ENCODE data around the gene TCF19.
A peak's percentile ranks its signal among the peaks of the same experiment; 100 is the strongest.

The TCF19 gene, protein sequence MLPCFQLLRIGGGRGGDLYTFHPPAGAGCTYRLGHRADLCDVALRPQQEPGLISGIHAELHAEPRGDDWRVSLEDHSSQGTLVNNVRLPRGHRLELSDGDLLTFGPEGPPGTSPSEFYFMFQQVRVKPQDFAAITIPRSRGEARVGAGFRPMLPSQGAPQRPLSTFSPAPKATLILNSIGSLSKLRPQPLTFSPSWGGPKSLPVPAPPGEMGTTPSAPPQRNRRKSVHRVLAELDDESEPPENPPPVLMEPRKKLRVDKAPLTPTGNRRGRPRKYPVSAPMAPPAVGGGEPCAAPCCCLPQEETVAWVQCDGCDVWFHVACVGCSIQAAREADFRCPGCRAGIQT

DNA sequence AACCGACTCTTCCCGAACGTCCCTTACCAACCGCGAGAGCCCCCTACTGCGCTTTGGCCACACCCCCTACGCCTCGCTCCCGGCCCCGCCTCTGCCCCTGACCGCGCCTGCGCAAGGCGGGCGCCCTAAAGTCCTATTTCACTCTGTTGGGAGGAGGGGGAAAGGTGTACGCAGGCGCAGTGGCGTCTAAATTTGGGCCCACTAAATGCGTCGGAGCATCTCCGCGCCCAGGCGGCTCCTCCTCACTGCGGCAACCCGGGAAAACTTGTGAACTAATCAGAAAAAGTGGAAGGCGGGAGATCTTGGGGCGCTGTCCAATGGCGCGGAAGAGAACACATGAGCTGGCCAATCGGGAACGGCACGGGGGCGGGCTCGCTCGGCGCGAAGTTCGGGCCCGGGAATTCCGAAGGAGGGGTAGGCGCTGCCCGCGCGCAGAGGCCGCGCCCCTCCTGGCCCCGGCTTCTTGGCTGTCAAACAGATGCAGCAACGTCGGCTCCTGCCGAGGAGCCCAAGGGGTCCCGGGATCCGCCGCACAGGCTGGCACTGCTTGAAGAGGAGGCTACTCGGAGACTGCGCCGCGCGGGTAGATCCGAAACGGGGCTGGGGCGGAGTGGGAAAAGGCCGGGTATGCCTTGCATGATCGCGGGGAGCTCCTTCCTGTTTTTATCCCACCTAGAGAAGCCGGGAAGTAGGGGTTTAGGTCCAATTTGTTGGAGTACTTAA lies at the start of gene TCF19:
Gene TCF19, plus strand, starts transcription at position 450 of the 723 bp plus-strand sequence. CDS start 881 bp downstream, outside the sequence.
- peak; percentile 99 for DNase-seq

DNA sequence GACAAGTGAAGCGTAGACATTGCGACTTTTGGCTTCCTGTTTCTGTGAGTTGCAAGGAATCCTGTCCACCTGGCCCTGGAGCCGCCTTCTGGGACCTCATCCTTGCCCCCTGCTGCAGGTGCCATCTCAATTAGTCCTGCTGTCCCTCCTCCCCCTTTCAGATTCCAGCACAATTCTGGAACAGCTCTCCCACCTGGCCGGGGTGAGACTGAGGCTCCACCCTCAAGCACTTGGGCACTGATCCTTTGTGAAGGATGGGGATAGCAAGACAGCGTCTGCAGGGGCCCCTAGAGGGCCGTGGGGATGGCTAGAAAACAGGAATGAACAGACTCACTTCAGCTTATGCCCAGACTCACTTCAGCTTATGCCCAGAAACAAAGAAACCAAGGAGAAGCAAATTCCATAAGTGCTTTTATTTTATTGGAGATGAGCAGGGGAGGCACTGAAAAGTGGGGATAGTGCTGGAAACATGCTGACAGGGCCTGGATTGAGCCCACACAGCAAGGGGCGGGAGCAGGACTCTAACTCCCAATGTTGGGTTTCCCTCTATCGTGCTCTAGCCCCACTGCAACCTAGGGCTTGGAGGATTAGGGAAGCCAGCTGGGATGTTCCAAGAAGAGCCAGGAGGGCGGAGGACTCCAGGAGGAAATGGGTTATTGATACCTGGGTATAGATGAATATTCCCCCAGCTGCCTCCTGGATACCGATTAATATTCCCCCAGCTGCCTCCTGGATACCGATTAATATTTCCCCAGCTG lies 47.4 kb upstream of the TCF19 start:
- no peak for DNase-seq

DNA sequence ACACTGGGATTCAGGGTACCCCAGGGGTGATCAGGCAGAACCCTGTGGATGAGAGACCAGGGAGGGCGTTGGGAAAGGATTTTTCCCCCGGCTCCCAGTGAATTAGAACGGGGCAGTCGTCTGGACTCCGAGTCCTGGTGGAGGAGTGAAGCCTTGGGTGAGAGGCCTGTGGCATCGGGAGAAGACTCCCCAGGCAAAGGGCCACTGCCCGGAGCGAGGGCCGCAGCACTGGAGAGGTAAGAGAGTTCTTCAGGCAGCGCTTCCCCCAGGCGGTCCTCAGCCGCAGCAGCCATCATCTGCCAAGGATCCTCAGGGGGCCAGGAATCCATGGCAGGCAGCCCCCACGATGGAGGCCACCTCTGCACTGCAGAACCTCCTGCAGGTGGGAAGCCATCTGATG lies 46.7 kb upstream of the TCF19 start:
- no peak for DNase-seq

DNA sequence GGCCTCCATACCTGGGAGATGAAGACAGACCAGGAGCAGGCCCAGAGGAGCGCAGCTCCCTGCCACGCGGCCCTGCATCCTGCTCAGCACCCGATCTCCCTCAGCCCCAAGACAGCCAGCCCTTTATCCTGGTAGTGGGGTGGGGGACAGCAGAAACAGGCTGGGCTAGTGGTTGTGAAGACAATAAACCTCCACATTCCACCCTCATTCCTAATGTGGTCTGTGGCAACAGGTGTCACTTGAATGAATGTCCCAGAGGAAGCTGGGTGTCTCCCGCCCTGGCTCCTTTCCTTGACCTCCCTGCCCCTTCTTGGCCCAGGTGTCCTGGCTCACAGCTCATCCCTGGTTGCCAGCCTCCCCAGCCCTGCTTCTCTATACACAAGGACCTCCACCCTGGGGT lies 45.9 kb upstream of the TCF19 start, which contains the start of gene C6orf15:
Gene C6orf15, minus strand, starts transcription at position 98 of the 400 bp plus-strand sequence. Its CDS starts 20 bp downstream, at position 78.
- no peak for DNase-seq

DNA sequence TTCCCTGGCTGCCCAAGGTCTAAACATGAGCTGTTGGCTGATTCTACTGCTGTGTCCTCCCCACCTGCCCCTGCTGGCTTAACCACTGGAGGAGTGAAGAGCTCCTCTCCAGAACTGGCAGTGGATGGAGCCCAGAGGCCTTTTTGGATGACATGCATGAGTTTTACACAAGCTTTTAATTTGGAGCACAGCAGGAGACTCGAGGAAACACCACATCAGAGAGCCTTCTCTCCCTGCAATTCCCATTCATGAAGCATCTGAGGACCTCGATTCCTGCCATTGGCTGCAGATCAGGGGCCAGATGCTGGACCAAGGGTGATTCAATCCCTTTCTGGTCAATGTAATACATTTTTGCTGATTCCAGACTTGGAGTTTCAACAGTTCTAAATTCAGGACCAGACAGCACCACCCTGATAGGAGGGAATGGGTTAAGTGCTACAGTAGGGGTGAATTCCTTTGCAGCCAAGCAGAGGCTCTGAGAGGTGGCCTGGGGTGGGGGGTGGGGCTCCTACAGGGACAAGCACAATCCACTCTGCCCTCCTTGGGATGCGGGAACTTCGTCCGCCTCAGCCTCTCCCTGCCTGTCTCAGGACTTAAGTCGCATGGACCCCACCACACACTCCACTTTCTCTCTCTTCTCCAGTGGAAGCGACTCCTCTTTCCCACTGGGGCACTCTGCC lies 44.4 kb upstream of the TCF19 start:
- no peak for DNase-seq

DNA sequence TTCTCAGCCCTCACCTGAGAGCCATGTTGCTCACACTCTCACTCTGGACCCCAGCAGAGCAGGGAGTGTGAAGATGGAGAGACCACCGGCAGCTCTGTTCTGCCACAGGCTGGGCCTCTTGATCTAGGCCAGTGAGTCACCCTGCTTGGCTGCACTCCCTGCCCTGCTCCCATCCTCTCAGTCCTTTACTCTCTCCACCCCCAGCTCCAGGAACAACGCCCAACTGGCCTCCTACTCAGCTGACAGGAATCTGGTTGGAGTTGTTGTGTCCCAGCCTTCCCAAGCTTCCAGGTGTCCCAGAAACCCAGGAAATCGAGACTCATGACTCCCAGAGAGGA lies 43.9 kb upstream of the TCF19 start, which contains the start of gene PSORS1C1:
Gene PSORS1C1, plus strand, starts transcription at position 260 of the 338 bp plus-strand sequence. CDS start 14,833 bp downstream, outside the sequence.
- DNase-seq = no peak

DNA sequence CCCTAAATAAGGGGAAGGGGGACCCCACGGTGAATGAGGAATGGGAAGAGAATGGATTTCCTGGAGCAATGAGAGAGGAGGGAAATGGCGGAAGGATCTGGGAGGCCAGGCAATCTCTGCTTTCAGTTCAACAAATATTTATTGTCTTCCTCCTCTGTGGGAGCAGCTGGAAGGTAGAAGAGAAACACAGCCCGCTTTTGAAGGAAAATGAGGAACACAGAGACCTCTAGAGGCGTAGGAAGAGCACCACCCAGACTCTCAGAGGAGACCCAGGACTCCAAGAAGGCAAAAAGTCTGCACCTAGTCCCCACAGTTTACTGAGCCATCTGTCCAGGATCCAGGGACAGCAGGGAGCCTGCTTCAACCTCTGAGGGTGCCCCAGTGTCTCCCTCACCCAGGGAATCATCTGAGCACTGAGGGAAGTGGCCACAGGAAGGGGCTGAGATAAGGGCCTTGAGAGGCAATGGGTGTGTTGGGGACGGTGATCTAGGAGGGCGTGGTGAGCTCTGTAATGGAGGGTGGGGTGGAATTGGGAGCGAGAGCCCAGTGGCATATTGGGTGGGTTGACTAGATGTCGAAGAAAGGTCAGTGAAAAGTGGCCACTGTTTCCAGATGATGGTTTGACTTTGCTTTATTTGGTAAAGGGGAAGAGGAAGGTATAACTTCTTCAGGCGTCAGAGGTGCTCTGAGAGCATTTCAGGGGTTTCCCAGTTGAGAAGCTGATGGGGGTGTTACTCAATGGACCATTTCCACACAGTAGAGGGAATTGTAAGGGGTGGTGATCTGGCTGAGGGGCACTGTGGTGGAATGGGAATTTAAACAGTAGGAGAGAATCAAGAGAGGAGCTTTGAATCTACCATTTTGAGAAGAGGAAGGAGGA lies 43.2 kb upstream of the TCF19 start:
- no peak for DNase-seq

DNA sequence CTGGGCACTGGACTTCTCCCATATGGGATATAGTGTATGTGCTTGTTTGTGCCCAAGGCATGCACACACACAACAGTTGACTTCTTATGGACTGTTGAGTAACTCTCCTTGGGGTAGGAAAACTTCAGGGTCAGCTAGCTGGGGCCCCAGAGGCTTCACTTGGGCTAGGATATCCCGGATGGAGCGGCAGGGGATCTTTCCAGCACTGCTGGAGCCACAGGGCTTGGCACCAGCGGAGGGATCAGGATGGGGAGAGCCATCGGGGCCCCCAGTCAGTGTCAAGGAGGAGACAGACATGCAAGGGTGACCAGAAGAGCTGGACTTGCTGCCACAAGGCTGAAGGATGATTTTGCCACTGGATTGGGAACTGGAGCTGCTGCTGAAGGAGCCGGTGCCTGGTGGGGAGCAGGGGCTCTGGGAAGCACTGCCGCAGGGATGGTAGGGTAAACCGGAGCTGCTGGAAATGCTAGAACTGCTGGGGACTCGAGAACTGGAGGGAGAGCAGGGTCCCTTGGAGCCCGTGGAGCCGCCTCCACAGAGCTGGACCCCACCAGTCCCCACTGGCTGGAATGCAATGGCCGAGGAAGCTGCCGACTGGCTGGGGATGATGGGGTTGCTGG lies 42.3 kb upstream of the TCF19 start:
- no peak for DNase-seq

DNA sequence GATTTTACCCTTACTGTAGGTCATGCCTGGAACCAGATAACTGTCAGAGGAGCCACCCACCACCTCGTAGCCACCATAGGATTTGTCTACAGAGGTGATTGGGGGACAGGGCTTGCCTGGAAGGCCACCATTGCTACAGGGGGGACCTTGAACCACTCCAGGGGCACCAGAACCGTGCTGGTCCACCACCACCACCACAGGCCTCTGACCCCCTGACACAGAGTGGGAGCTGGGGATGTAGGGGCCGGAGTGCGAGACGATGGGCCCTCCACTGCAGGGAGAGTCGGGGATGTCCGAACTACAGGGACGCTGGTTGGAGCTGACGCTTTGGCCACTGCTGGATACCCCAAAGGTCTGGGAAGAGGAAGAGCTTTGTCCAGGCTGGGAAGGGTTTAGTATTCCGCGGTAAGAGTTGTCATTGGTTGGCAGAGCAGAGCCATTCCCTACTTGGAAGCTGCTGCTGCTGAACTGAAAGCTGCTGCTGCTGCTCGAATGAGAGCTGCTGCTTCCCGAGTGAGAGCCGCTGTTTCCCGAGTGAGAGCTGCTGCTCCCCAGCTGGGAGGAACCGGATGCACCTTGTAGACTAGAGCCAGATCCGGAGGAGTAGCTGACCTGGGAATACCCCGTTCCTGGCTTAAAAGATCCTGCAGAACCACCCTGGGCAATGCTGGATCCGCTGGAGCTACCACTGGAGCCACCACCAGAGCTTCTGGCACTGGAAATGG lies 41.6 kb upstream of the TCF19 start:
- DNase-seq = no peak

DNA sequence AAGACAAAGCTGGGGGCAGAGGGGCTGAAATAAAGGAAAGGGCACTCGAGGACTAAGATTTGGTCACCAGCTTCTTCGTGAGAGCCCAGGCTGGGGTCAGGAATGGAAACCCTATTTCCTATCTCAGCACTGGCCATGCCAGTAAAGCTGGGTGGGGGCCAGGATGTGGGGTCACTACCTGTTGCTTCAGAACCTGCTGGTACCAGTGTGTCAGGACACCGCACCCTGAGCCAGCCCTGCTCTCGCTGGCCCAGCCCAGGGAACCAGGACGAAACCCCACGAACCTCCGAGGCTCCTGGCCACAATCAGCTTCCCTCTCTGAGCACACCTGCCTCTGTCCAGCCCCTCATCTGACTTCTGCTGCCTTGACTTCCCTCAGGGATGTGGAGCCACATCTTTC lies 40.2 kb upstream of the TCF19 start:
- DNase-seq = no peak

DNA sequence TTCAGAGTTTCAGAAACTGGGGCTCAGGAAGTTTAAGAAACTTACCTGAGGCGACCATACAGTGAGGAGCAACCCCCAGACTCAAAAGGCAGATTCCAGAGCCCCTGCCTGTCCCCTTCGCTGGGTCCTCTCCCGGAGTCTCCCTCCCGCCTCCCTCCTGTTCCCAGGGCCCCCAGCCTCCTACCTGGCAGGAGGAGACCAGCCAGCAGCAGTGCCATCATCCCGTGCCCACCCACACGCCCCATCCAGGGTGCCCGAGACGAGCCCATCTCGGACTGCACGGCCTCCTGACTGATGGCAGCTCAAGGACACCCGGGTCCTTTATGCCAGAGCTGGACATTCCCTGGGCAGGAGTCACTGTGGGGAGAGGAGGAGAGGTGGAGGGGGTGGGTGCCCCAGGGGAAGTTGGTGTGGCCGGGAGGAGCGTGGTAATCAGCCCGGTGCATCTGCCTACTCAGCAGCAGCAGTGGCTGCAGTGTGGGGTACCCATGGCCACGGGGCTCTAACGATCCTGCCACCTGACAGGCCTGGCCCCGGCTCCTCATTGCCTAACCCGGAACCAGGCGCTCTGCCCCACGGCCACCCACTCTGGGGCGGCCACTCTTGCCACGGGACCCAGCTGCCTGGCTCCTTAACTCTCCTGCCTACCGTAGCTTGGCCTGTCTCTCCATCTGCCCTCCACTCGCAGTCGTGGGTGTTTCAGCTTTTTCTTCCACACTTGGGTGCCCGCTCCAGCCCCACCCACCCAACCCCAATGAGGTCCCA lies 38.1 kb upstream of the TCF19 start, which contains the start of gene CDSN:
Gene CDSN, minus strand, starts transcription at position 296 of the 765 bp plus-strand sequence. Its CDS starts 27 bp downstream, at position 269.
- no peak for DNase-seq

DNA sequence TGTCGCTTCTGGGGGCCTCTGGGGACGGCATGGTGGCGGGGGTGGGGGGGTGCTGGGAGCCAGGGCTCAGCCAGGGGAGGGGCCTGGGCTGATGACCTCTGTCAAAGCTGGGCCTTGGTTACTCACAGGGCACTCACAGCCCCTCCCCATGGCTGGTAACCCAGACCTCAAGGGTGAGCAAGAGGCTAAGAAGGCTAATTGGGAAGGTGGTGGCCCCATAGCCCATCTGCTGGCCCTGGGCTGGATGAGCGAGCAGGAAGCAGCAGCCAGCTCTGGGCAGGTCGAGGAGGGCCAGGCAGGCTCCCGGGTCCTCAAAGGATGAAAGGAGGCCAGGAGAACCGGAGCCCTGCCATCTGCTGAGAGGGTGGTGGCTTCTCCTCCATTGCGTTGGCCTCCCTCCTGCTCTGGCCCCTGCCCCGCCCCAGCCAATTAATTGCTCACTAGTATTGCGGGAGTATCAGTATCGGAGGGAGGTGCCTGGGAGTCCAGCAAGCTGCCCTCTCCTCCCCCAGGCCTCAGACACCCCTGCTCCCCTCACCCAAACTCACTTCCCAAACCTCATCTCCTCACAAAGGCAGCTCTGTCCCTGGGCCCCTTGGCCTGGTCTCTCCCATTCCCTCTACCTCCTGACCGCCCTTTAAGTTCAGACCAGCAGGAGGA lies 37.1 kb upstream of the TCF19 start:
- no peak for DNase-seq

DNA sequence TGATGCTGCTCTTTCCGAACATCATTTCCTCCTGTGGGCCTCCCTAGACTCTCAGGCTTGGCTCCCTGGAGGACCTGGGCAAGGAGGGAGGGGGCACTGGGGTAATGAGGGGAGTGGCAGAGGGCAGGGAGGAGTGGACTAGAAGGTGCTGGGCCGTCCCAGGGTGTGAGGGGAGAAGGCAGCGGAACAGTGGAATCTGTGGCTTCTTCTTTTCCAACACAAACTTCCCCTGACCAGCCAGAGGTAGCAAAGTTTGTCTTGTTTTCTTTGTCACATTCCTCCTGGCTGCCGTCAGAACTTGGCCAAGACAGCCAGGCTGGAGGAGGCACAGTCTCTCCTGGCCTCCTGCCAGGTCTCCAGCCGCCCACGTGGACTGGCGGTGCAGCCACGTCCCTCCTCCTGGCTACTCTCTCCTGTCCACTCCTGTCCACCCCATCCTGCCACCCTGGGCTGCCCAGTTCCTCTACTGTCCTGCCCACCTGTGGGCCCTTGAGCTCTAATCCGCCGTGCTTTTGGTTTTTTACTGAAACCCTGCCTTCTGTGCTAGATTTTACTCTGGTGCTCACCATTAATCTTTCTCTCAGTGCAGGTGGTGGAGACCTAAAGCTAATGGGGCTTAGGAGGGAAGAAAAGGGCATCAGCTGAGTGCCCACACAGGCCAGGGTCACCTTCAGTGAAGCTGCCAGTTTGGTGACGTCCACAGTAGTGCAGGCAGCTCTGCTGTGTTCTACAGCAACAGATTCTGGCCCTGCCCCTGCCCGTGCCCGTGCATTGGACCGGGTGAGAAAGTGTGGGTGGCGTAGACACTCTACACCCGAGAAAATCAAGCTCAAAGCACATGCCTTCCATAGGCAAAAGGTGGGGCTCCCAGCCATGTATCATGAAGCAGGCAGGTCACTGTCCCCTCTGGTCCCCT lies 35.3 kb upstream of the TCF19 start:
- no peak for DNase-seq

DNA sequence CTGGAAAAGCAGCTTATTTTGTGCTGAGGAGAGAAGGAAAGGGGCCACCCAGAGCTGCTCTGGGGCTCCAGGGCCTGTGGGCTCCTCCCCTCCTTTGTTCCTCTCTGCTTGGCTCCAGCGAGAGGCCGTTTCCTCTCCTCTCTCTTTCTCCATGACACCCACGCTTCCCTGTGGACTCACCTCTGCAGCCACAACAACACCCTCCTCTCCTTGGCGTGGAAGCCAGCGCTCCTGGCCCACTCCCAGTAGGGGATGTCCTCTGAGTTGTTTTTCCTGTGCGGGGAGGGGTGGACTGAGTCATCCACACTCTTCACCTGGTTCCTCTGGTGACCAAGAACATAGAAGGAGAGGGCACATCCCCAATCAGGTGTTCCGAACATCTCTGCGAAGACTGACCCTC lies 33.2 kb upstream of the TCF19 start:
- DNase-seq = no peak

DNA sequence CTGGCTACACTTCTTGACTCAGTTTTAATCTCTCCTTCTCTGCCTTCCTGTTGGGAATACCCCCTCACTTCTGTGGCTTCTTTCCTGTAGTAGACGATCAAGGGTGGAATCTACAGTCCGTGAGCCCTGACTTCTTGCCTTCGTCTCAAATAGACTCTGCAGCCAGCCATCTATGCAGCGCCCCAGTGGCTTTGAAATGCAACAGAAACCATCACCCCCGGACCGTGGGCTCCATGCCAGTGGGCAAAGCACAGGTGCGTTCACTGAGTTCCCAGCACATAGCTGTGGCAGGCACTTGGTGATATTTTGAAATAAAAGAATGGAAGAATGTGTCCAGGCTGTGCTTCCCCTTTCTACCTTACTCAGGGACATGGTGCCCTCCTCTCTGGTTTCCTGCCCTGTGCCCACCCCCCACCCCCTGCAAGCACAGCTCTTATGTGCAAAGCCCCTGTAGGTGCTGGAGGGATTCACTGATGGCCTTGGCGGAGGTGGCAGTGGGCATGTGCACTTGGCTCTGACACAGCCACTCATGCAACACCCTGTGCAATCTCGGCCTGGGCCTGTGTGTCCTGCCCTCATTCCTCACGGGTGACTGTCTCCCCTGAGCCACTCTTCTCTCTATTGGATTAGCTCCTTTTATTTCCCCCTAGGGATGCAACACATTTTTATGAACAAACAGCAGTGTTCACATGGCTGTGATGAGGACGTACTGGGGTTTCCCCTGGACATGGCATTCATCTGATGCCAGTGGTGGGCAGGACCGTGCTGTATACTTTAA lies 32.6 kb upstream of the TCF19 start:
- DNase-seq = no peak

DNA sequence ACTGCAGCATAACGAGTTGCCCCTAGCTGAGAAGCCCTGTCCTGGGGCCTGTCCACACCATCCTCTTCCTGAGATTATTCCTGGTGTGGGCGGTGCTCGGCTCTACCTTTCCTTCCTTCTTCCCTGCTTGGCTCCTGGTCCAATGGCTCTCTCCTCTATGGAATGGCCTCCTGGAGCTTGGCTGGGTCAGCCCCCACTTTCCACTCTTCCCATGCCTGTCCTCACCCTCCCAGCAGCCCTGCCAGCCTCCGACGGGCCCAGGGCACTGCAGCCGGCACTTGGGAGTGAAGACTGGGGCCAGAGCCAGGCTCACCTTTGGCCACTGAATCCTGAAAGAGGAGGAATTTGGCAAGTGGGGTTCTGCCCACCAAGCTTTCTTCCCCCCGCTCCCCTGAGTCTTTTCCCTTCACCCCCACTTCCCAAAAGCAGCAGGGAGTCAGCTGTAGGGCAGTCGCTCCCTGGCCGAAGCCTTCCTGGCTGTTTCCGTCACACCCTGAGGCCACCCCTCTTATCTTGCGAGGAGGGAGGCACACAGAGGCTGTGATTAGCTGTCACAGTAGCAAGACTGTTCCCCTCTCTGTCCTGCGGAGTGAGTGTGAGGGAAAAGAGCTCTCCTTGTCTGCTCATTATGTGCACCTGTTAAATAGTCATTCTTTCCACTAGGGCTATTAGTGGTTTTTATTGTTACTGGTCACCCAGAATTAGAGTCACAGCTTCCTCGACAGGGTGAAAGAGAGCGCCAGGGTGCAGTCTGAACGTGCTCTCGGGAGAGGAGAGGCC lies 31.8 kb upstream of the TCF19 start:
- DNase-seq = no peak
